NCI-H524 treated with DMSO at 0.1 percent for 48 hours (cell line): ENCODE measurements around the gene MXRA5.
"Not testable (repeated sequence)": the region's sequence is repeated elsewhere in the genome, so short reads cannot be mapped to it uniquely, and the experiment has no call there.

Experiments
- DNase-seq: peaks from one replicate; lab custom pipeline; 2025; lab: John Stamatoyannopoulos, UW

MXRA5 gene

GRCh38 chrX:3343569-3343968 is 2.9 kb downstream of the MXRA5 start:
- DNase-seq: not testable (repeated sequence)

- no peak for DNase-seq
Observed at GRCh38 chrX:3340016-3340415, 6.4 kb downstream of the MXRA5 start.

- DNase-seq: no peak
Observed at GRCh38 chrX:3326681-3327080, 19.8 kb downstream of the MXRA5 start.

GRCh38 chrX:3320471-3321046 is 25.9 kb downstream of the MXRA5 start:
- no peak for DNase-seq

- no peak for DNase-seq
Observed at GRCh38 chrX:3317191-3317718, 29.2 kb downstream of the MXRA5 start.

DNA sequence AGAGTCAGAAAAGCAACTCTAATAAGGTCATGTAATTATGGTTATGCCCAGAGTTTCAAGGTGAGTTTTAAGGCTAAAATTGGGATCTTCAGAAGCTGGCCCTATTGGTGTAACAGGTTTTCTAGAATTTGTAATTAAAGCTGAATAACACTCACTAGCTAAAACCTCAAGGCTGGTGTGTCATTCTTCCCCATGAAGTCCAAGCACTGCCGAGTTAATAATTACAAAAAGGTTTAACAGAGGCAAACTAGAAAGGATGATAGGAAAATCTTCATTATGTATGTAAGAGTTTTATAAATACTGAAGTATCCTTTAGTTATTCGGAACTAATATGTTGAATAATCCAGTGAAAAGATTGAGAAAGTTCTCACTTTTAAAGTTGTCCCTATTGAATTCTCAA is 34.3 kb downstream of the MXRA5 start:
- DNase-seq: no peak

- no peak for DNase-seq
Observed at GRCh38 chrX:3307881-3308280, 38.6 kb downstream of the MXRA5 start.

DNA sequence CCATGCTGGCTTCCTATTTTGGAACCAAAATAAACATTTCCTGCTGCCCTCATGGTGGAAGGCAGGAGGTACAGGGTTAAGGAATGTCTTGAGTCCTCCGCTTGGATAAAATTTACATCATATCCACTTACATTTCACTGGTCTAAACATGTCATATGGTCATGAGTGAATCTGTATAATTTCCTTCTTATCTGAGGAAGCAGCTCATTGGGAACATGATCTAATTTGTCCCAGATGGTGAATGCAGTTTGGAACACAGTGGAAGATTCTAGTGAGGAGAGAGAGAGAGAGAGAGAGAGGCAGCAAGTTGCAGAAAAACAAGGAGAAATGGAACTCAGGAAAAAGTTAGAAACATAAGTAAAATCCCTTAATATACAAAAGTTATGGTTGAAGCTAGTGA is 46.8 kb downstream of the MXRA5 start:
- DNase-seq: no peak

- no peak for DNase-seq
Observed at GRCh38 chrX:3295731-3296130, 50.7 kb downstream of the MXRA5 start.

DNA sequence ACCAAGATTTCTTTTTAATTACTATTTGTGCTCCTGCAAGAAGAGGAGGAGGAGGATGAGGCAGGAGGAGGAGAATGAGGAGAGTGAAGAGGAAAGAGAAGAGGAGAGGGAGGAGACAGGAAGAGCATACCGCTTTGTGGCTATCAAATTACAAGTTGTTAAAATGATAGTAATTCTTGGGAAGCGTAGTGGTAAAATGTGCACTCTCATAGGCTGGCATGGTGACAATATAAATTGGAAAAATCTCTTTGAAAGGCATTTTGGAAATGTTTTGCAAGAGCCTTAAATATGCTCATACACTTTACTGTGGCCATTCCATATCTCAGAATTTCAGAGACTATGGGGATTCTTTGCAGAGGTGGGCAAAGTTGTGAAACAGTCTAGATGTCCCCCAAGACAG is 53.2 kb downstream of the MXRA5 start:
- no peak for DNase-seq

GRCh38 chrX:3290561-3290960 is 55.9 kb downstream of the MXRA5 start:
- DNase-seq: no peak

GRCh38 chrX:3286196-3286945 is 60.1 kb downstream of the MXRA5 start:
- DNase-seq: no peak

DNA sequence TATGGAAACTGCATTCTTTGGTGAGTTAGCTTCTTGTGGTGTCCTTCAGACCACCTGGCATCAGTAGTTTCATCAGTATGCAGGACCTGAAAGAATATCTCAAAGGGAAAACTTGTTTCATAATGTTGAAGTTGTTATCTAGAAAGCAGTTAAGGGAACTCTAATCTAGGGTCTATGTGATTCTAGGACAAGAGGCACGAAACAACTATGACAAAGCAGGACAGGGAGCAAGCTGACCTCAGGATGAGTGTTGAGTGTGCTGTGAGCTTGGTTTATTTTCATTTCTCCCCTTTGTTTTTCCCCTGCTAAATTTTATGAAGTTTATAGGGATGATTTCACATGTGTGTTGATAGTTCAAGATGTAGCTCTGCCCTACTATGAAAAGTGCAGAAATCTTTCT is 65.7 kb downstream of the MXRA5 start:
- DNase-seq: no peak

DNA sequence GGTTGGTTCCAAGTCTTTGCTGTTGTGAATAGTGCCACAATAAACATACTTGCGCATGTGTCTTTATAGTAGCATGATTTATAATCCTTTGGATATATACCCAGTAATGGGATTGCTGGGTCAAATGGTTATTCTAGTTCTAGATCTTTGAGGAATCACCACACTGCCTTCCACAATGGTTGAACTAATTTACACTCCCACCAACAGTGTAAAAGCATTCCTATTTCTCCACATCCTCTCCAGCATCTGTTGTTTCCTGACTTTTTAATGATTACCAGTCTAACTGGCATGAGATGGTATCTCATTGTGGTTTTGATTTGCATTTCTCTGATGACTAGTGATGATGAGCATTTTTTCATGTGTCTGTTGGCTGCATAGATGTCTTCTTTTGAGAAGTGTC is 72.8 kb downstream of the MXRA5 start:
- DNase-seq: not testable (repeated sequence)

DNA sequence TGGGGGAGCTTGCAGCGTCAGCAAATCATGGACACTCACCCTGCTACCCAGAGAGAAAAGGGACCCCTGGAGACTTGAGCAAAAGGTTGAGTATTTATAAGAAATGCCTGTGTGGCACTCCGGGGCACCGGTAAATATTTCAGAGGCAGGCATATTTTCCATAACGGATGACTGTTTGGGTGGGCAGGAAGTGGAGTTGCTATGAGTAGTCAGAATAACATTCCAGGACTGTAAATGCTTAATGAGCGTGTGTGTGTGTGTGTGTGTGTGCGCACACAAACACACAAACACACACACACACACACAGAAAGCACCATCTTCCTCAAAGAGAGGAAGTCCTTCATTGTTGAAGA is 74.6 kb downstream of the MXRA5 start:
- DNase-seq: no peak

- no peak for DNase-seq
Observed at GRCh38 chrX:3271183-3271833, 75.1 kb downstream of the MXRA5 start.

- DNase-seq: no peak
Observed at GRCh38 chrX:3268829-3269228, 77.6 kb downstream of the MXRA5 start.

- no peak for DNase-seq
Observed at GRCh38 chrX:3263681-3264126, 82.7 kb downstream of the MXRA5 start.

GRCh38 chrX:3262901-3263300 is 83.6 kb downstream of the MXRA5 start:
- DNase-seq: no peak
